HG03060 (cell line): Measurements from ENCODE around the gene ZNF576.
"Not testable (repeated sequence)": the region's sequence is repeated elsewhere in the genome, so short reads cannot be mapped to it uniquely, and the experiment has no call there.

ENCODE experiments used
- ATAC-seq: cut with Tn5 transposase; IDR thresholded peaks from one replicate; pipeline ENCODE4 v1.9.1; 2021; ENCODE audit warnings: low read depth, moderate number of reproducible peaks; ENCODE audit not compliant: unreplicated experiment

ZNF576 gene

DNA sequence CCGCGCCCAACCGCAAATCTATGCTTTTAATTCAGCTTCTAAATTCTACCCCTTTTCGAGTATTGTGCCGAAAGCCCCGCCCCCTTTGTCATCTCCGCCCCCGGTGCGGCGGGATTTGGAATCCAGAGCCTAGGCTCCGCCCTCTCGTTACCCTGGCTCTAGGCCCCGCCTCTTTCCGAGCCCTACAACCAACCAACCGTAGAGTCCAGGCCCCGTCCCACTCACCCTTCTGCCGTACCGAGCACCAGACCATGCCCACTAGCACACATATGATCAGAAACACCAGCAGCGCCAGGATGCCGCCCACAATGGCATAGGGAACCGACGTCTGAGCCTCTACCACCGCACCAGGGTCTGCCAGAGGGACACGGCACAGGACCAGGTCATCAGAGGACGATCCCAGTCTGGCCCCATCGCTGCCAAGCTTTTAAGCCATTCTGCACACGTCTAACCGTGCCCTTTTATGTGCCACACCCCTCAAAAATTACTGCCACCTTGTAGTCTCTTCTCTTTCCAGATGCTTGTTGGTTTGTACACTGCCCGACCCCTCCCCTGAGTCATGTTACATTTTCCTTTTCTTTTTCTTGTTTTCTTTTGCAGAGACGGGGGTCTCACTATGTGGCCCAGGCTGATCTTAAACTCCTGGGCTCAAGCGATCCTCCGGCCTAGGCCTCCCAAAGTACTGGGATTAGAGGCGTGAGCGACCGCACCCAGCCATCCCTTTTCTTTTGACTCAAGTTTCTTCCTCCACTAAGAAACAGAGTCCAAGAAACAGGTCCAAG, 27.7 kb downstream of the ZNF576 start:
- no peak for ATAC-seq

DNA sequence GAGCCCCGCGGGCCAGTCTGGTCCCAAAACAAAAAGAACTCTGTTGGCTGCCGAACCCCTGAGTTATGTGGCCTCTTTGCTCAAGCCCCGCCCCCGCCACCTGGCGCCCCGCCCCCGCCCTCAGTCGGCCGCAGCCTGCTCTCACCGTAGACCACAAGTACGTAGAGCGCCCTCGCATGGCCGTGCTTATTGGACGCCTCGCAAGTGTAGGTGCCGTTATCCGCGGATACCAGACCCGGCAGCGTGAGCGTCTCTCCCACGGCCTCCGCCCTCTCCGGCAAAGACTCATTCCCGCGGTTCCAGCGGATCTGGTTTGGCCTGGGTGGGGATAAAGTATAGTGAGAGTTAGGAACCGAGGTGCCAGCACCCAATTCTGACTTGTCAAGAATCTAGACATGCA, 28.5 kb downstream of the ZNF576 start:
- no peak for ATAC-seq

DNA sequence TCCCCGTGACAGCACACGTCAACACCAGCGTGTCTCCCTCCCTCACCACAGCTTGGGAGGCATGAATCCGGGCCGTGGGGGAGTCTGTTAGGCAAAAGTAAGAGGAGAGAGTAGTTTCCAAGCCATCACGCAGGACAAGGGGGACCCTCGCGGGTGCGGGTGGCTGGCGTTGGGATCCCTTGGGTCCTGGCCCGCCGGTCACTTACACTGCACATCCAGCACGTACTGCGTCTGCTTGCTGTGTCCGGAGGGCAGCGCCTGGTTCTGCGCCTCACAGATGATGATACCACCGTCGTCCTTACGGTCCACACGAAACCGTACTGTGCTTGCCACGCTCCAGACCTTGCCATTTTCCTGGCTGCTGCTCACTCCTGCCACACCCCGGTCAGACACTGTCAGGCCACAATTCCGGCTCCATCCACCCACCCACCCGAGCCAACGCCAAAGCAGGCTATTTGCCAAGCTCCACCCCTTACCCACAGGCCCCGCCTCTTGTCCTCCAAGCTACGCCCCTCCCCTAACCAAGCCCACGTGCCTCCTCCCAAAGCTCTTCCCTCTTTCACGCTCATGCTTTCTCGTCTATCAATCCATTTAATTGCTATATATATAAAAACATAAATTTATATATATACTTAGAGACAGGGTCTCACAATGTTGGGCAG, 29.7 kb downstream of the ZNF576 start:
- no peak for ATAC-seq

DNA sequence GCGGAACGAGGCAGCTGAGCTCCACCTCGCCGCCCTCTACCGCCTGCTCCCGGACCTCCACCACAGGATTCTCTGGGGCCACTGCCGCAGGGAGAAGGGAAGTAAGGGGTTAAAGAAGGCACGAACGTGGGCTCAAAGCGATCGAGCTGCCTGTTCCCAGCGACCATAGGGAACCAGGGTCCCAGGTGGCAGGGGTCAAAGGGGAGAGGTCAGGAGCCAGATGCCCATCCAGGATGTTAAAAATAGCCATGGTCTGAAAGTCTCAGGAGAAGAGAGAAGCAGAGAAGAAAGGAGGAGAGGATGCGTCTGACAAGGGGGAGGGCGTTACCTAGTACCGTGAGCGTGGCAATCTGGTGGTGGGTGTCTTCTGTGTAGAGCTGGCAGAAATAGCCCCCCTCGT, 30.4 kb downstream of the ZNF576 start:
- no peak for ATAC-seq

DNA sequence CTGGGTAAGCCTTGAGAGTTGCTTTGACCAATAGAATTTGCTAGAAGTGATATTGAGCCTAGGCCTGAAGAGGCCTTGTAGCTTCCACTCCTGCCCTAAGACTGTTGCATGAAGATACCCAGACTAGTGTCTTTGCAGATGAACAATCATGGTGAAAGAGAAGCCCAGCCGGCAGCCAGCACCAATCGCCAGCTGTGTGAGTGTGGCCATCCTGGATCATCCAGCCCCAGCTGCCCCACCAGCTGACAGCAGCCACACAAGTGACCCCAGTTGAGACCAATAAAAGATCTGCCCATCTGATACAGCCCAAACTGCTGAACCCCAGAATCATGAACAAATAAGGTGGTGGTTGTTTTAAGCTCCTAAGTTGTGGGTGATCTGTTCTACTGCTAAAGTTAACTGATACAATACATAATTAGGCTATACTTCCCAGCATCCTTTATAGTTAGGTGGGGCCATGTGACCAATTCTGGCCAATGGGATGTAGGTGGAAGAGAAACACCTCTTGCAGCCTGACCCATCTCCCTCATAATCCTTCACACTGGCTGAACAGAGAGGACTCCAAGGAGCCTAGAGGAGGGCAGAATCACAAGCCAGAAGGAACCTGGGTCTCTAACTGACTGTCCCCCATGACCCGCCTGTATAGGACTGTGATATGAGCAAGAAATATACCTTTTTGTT, 32.4 kb downstream of the ZNF576 start:
- no peak for ATAC-seq

DNA sequence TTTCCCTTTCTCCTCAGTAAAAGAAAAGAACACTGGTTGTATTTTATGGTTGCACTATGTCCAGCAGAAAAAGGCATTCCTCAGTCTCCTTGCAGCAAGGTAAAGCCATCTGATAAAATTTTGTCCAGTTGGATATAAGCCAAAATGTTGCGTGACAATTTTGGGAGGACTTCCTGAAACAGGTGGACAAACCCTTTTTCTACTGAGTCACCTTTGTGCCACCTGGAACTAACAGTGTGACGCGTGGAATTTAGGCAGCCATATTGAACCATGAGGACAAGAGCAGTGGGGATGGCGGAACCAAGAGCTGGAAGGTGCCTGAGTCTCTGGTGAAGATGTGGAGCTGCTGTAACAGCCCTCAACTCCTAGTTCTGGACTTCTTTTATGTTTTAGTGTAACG, 35.1 kb downstream of the ZNF576 start:
- ATAC-seq: no peak

DNA sequence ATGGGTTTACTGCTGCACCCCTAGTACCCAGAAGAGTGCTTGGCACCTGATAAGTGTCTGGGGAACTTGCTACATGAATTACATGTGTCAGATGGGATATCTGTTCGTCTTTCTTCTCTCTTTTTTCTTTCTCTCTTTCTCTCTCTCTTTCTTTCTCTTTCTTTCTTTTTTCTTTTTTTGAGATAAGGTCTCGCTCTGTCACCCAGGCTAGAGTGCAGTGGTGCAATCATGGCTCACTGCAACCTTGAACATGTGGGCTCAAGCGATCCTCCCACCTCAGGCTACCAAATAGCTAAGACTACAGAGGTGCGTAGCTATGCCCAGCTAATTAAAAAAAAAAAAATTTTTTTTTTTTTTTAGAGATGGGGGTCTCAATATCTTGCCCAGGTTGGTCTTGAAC, 37.1 kb downstream of the ZNF576 start:
- ATAC-seq: no peak

GRCh38 chr19:43634068-43634467, 37.7 kb downstream of the ZNF576 start:
- ATAC-seq: no peak

DNA sequence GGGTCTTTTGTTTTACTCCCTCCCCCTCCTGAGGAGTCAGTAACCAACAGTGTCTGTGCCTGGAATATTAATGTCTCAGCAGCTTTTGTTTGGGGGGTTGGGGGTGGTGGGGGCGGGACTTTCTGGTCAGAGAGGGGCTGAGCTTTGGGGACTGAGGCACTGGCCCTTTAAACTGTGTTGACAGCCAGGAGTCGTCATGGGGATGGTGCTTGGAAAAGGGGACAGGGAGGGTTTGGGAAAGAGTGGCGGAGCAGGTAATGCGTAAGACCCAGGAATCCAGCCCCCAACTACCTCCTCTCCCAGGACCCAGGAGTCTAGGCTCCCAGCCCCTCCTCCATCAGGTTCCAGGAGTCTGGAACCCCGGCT, 38.1 kb downstream of the ZNF576 start:
- ATAC-seq: no peak

DNA sequence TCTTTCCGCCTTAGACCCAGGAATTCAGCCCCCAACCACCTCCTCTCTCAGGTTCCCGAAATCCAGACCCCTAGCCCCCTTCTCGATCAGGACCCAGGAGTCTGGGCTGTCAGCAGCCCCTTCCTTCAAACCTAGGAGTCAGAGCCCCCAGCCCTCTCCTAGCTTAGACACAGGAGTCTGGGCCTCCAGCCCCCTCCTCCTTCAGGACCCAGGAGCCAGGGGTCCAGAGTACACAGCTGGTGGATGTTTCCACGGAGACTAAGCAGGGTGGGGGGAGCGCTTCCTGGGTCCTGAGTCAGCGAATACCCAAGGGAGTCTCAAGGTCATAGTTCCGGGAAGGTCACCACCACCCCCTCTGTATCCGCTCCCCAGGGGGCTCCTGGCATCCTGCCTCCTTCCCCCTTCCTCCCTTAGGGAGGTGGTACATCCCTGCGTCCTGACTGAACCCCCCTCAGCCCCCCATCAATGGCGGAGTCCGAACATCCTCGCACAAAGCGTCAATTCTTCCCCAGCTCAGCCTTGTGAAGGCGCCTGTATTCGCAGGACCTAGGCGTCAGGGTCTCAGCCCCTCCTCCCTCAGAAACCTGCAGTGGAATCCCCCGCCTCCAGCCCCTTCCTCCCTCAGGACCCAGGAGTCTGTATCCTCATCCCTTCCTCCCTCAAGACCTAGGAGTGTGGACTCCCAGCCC, 38.6 kb downstream of the ZNF576 start:
- ATAC-seq: no peak

- not testable (repeated sequence) for ATAC-seq
Observed at GRCh38 chr19:43635561-43635940, 39.2 kb downstream of the ZNF576 start.

DNA sequence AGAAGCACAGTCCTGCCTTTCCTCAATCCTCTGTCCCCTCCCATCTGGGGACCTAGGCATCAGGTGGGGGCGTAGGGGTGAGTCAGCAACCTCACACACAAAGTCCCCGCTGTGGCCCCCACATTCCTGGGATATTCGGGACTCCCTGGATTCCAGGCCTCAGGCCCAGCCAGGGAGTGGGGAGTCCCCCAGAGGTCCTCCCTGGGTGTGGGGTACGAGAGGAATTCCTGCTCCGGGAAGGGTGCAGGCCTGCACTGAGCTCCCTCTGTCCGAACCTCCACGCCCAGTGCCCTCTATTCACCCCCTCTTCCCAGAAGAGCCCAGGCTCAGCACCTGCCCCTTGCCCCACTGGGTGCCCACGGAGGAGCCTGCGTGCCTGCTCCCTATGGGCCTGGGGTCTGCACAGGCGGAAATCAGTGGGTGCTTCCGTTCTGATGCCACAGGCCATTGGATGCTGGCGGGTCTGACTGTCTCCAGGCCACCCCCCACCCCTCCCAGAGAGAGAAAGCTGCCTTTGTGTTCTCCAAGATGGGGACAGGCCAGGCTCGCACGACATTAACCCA, 39.8 kb downstream of the ZNF576 start:
- ATAC-seq: no peak

DNA sequence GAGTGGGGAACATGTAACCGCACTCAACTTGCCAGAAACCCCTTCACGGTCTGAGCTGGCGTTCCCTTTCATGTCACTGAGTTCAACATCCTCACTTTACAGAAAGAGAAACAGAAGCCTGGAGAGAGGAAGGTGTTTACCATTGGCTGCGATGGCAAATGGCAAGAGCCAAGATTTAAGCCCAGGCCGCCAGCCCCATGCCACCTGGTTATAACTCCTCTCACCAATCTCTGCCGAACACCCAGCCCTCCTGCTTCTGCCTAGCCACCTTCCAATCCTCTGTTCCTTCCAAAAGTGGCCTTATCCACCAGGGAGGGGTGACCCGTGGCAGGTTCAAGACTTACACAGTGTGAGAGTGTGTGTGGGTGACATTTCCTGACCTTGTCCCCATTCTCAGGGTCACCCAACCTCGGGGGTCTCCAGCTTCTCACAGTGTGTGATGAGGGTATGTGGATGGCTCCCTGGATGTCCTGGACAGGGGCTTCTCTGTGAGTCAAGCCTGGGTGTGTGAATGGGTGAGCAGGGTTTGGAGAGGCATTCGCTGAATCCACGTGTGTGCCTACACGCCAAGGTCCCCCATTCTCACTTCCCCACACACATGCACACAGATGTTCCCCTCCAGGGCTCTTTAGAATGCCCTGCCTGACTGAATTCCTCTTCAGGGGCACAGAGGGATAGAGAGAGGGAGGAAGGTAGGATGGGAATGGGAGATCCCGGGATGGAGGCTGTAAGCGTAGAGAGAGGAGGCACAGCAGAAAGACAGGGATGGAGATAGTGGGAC, 42.0 kb downstream of the ZNF576 start:
- no peak for ATAC-seq

GRCh38 chr19:43638995-43639518, 42.7 kb downstream of the ZNF576 start:
- ATAC-seq: no peak

GRCh38 chr19:43639519-43640423, 43.4 kb downstream of the ZNF576 start, which contains the start of gene CADM4:
Gene CADM4 (minus strand): TSS chr19:43639850. CDS start chr19:43639790, 60 bp downstream.
- ATAC-seq: no peak

- ATAC-seq: no peak
Observed at GRCh38 chr19:43640424-43640757, 44.0 kb downstream of the ZNF576 start.

GRCh38 chr19:43641333-43641732, 44.9 kb downstream of the ZNF576 start:
- ATAC-seq: no peak

- ATAC-seq: no peak
Observed at GRCh38 chr19:43642531-43642930, 46.1 kb downstream of the ZNF576 start.

DNA sequence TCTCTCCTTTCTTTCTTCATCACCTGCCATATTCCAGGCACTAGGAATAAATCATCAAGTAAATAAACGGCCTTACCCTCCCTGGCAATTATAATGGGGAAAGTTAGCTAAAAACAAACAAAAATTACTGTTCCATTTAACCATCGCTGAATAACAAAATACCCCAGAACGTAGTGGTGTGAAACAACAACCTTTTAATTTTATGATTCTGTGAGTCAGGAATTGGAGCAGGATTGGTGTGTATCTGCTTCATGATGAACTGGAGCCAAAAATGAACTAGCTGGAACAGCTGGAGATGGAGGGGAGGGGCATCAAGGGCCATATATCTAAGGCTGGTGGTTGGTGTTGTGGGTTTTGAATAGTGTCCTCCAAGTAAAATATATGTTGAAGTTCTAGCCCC, 46.9 kb downstream of the ZNF576 start:
- no peak for ATAC-seq
